ENCODE results near the gene PNMA1.

PNMA1 gene

DNA sequence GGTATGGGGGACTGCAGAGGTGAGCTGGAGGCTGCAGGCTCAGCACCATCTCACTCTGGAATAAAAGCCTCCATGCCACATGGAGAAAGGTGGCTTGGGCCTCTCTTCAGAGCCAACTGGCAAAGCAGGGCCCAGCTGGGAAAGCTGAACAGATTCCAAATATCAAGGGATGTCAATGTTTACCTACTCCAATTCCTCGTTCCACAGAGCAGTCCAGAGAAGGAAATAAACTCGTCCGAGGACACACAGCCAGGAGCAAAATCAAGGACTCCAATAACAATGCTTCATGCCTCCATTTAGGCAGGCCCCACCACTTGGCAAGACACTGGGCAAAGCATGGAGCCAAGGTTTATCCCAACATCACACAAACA is 36.3 kb upstream of the PNMA1 start:
- no peak for DNase-seq

DNA sequence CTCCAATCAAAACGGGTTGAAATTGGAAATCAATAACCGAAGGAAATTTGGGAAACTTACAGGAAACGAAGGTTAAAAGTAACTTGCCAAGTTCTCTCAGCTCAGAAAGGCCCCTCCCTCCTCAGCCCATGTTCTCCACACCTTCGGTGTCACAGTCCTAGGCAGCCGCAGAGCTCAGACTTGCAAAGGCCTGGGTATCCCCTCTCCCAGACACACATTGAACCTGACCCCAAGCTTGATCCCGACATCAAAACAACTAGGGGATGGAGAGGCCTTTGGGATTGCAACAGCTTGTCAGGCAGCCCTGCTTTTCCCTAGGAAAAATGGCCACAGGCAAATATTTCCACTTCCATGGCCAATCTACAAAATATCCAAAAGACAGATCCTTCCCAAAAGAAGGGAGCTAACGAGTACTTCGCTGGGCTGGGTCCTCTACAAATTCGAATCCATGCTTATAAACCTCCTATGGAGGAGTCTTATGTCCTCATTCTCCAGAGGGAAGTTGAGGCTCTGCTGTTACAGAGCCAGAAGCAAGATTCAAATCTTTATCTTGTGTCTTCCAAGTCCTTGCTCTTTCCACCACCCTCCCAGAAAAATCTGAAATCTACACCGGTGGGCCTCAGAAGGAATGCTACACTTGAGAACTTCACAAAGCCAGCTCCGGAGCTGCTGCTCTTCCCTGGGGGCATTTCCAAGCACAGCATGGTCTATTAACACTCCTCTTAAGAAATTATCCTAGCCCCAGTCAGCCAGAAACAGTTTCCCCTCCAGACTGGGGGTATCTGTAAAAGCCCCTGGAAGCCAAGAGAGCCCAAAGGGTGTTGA is 35.7 kb upstream of the PNMA1 start:
- DNase-seq: no peak

DNA sequence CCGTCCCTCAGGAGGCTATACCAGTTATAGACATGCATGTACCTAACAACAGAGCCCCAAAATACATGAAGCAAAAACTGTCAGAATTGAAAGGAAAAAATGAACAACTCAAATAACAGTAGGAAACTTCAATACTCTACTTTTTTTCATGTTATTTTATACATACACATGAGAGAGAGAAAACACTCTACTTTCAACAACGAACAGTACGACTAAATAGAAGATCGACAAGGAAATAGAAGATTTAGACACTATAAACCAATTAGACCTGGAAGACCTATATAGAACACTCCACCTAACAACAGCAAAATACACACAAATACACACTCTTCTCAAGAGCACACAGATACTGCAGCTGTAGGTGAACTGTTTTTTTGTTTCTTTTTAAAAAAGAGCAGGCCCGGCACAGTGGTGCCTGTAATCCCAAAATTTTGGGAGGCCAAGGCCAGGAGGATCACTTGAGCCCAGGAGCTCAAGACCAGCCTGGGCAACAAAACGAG is 34.7 kb upstream of the PNMA1 start:
- no peak for DNase-seq

DNA sequence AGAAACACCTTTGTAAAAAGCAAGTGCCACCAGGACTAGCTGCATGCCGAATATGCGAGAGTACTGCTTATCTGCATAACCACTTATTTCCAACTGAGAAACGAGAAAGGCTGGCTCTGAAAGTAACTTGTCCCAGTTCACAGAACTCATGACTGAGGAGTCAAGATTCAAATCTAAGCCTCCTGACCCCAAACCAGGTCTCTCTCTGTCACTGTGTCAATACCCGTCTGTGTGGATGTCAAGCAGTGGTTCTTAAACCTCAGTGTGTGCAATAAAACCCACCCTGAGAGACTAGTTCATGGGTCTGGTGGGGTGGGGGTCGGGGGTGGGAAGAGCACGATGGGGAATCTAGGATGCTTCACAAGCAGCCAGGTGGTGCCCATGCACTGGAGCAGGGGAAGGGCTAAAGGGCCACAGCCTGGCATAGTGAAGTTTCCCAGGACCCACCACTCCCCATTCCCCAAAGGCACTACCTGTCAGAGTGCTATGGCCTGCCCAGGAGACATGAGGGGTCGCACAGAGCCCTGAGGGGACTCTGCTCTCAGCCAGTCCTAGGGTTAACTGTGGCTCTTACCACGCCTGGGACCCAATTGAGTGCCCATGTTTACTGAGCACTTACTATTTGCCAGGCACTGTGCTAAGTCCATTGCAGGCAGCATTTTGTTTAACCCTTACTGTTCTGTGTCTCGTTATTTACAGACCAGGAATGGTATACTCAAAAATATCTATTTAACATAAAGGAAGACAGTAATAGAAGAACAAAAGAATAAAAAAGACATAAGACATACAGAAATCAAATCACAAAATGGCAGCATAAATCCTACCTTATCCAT is 33.4 kb upstream of the PNMA1 start:
- no peak for DNase-seq

DNA sequence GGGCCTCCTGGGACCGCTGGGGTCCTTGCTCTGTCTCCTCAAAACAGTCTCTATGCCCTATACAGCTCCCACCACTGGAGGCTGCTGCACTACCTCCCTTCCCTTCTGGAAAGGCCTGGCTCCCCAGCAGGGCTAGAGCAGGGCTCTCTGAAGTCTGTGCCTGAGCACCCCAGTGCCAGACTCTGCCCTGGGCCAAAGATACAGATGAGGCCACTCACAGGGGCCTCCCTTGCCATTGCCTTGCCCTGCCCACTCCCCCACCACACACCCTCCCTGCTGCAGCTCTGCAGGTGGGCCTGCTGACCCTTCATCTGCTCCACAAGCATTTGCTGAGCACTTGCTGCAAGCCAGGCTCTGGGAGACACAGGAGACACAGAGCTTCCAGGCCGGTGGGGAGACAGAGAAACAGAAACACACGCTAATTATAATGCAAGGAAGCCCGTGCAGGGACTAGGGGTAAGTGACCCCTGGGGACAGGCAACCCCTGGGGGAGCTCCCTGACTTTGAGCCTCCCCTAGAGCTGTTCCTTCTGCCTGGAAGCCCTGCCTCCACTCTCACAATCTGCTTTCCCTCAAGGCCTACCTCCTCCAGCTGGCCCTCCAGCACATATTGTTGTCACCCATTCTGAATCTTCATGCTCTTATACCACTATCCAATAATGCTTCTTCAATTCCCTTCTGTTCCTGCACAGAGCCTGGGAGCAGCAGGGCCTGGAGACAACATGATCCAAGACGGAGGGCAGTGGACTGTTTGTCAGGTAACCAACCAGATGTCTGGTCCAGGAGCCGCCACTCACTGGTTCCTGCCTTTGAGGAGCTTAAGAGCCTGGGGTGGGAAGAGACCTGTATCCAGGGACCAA is 32.6 kb upstream of the PNMA1 start:
- DNase-seq: no peak

DNA sequence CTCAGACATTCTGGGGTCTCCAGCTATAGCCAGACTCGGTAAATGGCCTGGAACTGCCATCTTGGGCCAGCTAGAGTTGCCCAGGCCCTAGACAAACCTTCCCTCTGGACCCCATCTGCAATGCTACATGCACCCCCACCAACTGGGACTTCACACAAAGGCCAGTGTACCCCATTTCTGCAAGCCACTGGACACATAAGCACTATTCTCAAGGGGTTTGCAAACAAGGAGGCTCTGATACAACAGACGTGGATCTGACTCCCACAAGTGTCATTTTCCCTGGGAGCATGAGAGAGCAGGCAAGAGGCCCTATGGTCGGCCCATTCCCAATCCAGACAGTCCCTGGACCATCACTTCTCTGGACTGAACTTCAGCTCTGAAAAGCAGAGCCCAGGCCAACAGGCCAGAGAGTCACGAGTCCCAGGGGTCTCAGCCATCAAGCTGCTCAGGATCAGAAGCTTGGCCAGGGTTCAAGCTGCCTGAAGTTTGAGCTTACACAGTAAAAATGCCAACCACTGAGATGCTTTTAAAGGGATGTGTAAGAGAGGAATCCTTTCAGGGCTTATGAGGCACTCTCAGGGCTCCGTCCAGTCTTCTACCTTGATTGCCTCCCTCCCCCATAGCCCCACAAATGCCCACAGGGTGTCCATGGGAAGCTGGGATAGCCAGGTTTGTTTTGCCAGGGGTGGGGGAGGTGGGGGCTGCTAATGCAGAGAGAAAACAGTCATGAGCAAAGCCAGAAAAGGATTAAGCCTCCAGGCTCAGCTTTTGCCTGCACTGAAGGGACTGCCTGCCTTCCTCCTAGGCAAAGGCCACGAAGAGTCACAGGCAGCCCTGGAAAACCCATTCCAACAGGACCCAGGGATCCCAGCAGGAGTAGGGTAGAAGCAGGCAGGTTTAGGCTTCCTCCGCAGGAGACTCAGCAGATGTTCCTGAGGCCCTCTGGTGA is 31.7 kb upstream of the PNMA1 start:
- no peak for DNase-seq

DNA sequence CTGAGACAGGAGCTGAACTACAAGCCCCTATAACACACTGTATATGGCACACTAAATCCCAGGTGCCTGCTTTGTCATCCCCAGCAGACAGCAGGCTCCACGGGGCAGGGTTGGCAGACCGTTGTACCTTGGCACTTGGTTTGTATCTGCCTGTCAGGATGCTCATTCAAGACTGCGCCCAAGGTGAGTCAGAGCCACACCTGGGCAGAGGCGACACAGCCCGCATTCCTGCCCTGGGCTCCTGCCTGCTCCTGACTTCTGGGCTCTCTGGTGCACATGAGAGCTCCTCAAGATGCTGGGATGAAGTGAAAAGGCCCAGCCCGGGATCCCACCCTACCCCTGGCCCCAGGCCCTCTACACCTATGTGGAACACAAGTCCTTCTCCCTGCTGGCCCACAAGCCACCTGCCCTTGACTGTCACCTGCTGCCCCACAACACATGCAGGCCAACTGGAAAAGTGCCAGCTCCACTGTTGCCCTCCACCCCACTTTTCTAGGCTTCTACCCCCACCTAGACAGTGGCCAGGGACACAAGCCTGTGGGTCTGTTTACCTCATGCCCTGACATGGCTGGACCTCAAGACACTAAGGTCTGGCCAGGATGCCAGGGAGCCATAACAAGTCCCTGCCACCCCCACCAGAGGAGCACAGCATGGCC is 30.8 kb upstream of the PNMA1 start:
- DNase-seq: peak; percentile 70

DNA sequence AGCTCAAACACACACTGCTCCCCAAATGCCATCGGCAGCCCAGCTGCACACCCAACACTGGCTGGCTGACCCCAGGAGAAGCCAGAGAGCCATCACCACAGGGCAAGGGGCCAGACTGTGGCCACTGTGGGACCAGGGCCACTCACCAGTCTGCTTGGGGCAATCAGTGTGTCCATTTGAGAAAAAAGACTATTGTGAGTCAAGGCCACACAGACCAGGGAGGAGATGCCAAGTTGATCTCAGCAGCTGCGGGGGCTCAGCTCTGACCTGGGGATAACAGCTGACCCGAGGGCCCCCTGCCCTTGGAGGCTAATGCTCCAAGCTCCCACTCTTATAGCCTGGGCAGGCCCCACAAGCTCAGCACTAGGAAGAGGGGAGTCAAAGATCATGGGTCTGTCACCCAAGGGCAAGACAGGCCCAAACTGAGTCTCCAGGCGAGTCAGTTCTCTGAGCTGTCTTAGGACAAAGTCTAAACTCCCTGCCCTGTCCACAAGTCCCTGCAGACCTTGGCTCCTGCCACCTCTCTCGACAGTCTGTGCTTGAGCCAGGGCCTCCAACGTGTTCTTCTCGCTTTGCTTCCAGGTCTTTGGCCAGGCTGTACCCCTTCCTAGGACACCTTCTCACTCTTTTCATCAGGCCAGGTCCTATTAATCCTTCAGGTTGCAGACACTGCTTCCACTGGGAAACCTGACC is 30.1 kb upstream of the PNMA1 start:
- DNase-seq: no peak

DNA sequence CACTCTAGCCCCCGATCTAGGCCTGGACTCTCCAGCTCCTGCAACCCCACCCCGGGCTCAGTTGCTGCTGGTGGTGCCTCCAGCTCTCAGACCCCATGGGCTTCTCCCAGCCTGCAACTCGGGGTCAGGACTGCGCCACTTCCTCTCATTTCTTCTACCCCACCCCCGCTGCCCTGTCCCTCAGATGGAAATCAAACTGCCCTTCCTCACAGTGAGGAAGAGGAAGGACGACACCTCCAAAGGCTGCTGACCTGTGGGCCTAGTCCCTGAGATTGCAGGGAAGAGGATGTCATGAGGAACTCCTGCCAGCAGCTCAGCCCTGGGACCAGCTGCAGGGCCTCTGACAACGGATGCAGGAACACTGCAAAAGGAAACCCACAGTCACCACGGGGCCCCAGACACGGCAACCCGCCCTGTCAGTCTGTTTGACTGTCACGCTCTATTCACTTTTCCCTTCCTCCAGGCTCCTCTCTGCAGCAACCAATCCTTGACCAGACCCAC is 29.3 kb upstream of the PNMA1 start:
- DNase-seq: peak; percentile 80

DNA sequence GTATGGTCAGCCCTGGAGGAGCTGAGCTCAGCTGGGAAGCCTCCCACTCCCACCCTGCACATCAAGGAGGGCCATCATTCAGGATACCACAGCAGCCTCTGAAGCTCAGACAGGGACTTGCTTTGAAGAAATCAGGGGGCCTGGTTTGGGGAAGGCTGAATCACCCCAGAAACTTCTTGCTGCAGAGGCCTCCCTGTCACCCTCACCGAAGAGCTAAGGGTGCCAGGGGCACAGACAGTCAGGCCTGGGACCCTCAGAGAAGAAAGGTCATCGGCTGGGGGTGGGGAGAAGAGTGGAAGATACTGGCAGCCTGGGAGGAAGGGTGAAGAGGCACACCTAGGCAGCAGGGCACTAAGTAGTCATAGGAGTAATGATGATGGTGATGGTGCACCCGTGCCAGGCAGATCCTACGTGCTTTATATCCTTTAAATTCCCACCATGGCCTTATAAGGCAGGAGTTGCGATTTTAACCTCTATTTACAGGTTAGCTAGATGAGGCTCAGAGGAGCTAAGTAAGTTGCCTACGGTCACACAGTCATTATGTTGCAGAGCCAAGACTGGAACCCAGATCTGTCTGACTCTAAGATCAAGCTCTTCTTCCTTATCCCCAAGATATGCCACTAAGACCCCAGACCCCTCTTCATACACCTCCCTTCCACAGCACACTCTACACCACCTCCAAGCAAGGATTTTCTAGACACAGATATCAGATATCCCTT is 28.5 kb upstream of the PNMA1 start:
- peak; percentile 34 for DNase-seq

DNA sequence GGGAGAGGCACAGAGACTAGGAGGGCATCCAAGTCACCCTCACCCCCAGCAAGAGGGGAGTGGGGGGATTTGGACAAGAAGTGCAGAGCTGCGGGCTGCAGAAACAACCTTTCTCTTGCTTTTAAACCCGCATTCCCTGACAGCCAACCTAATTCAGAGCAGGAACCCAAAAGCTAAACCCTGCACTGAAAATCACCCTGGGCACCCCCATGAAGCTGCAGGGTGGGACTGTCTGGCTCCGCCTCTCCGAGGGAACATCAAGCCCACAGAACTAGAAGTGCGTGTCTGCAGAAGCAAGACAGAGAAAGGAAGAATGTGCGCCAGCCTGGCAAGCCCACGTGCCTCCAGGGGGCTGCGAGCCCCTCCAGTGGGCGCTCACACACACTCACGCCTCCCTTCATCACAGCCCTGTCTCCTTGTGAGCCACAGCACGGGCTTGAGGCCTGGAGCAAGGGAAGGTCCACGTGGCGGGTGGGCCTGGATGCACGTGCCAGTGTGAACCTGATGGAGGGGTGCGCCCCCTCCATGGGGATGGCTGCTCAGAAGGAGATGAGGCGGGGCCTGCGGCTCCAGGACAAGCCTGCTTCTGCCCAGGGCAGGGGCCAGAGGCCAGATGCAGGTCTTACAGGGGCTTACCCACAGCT is 27.8 kb upstream of the PNMA1 start:
- peak; percentile 57 for DNase-seq

DNA sequence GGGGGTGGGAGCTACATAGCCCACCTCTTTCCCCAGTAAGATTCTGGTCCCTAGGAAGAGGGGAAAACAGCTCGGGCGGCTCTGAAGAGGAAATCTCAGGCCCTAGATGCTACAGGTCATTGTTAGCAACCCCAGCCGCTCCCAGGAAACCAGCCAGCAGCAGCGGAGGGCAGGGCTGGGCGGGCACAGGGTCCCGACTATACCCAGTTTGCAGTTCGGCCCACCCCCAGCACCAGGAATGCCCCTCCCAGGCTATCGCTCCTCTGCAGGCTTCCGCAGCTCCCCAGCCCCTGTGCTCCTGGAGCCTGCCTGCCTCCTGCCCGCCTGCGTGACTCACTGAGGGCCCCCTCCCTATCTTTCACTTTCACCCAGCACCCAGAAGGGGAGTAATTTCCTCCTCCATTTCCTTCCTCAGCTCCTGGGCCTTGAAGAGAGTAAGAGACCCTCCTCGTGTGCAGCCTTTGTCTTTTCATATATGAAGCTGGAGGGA is 27.2 kb upstream of the PNMA1 start:
- peak; percentile 86 for DNase-seq

DNA sequence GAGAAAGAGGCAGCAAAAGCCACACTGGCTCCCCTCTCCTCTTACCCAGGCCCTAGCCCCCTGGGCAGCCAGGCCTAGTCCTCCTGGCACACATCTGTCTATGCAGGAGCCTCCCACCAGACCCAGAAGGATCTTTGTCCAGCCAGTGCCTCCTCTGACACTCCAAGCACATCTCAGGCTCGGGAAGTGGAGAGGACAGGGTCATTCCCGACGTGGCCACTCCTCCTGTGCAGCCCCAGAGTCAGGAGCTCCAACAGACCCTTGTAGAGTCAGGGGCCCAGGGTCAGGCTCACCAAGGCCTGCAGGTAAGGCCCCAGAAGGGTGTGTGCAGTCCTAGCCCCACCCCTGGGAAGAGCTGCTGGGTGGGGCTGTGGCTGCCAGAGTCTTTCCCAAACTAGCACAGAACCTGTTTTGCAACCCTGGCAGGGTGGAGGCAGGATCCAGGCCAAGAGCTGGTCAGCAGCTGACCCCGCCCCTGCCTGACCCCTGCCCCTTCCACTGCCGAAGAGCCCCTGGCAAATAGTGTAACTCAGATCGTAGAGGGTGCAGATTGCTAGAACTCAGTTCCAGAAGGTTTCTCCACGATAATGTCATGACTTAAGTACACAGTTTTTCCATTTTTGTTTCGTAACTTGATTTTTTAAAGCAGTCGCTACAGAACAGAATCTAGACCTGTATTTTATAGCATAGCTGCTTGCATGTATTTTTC is 26.6 kb upstream of the PNMA1 start:
- no peak for DNase-seq

DNA sequence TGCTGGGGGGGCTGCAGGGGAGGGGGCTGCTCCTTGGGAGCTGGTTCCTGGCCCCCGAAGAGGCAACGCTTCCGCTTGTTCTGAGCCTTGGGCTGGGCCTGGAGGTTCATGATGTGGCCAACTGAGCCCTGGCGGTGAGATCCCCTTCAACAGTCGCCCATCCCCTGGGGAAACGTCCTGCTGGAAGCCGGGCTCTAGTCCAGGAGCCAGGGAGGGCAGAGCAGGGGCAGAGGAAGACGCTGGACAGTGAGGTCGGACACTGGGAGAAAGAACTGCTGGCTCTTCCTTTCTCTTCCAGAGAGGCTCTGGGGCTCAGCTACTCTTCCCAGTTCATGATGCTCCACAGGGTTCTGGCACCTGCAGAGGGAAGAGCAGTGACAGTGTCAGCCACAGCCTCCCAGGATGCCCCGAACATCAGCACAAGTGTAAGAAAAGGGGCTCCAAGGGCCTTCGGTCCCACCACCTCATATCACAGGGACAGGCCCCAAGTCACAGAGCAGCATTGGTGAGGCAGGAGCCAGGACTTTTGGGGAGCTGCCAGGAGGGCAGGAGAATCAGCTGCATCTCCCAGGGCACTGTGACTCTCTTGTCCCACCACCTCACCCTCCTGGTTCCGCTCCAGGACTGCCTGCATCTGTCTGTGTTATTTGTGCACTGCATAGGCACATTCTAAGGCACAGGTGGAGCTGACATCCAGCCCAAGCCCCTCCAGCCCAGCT is 25.9 kb upstream of the PNMA1 start:
- DNase-seq: no peak

DNA sequence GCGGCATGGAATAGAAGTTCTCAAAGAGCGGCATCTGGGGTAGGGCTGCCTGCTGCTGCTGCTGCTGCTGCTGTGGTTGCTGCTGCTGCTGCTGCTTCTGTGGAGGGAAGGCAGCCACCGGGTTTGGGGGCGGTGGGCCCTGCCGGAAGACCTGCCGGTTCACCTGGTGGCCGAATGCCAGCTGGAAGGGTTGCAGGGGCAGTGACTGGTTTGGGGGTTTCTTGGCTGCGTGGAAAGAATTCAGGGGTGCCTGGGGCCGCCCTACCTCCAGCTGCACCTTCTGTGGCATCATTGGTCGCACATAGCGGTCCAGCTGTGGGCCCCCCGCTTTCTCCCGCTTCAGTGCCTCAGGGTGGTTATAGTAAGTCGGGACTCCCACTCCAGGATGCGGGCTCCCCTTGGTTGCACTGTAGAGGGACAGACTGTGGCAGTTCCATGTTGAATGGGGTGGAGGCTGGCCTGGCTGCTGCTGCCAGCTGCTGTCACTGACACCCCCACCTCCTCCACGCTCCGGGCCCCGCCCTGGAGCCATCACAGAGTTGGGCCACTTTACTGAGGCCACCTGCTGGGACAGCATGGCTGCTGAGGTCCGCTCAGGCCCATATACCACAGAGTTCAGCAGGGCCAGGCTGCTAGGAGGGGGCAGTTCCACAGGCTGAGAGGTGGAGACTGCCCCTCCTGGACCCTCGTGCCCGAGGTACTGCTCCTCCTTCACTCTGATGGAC is 25.2 kb upstream of the PNMA1 start:
- no peak for DNase-seq

DNA sequence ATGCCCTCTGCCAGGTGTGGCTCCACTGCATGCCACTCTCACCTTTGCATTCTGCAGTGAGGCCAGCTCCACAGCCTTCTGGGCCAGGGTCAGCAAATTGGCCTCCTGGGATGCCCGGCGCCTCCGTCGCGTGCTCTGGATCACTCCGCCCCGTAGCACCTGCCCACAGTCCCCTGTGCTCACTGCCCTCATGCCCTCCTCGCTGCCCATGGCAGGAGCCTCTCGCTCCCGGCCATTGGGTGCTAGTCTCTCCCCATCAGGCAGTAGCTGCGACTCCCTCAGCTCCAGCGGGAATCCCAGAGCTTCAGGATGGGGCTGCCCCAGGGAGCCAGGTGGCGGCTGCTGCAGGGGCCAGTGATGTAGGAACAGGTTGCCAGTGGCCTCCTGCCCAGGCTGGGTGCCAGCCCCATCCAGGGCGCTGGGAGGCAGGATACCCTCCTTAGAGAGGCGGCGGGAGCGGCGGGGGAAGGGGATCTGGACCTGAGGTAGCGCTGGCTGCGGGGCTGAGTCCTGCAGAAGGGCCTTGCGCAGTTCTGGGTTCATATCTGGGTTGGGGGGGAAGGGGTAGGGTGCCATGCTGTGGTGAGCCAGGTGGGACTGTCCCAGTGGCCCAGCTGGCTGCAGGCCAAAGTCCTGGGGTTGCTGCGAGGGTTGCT is 24.5 kb upstream of the PNMA1 start:
- no peak for DNase-seq
